Heart left ventricle (tissue), 13 donors: Measurements from ENCODE around the gene SCYGR3.

Experiments
- CTCF ChIP-seq, 12 donors: fragments of 200-600 bp; sonication (generic) in 4 of 12; IDR thresholded peaks; one replicate each; pipeline versions ENCODE4 v1.5.0 to v1.8.0; 2018 to 2022; ENCODE audit warnings: antibody characterized with exemption in 12 of 12, mild to moderate bottlenecking in 5 of 12
- POLR2A ChIP-seq, 2 donors: fragments of 450-650 bp; IDR thresholded peaks; one replicate each; pipeline ENCODE4 v1.6.1; 2017; ENCODE audit warnings: antibody characterized with exemption in 2 of 2, mild to moderate bottlenecking in 2 of 2, moderate library complexity in 2 of 2
- donor health status: ischemic (EF 13 %, LVEDD 7.1; RV severe dilation, severe dysfunction).
- donor health status: DM: no; HTN: yes; CAD: no.
- donor health status: DM: no; HTN: no; CAD: no.
- donor health status: ischemic (EF 25% LVEDD 6.9; RV normal size, moderate dysfunction).
- donor health status: ischemic (EF 25% LVEDD 5.7; RV mildly dilated, moderate dysfunction).
- donor health status: ischemic (EF 35%, LVEDD 5.7; RV mildly dilated, moderate dysfunction).
- donor health status: nonischemic (EF 11% LVEDD 7.7; RV severe dilation, severe dysfunction).
- donor health status: DM: yes; HTN: yes; CAD: no.
- donor health status: PGD.
- donor health status: ischemic (EF 29% LVEDD 5.4; RV normal size, mild dysfunction).
- donor health status: nonischemic (EF 23%, LVEDD 6.1; RV moderate dilation, normal function).

- TF ChIP-seq CTCF (IDR thresholded peaks at IDR 0.05) (no peak), POLR2A (IDR thresholded peaks at IDR 0.05) (no peak)
Observed at GRCh38 chr2:227565080-227565479, 49.6 kb downstream of the SCYGR3 start.
